Vagina (tissue), 2 donors: Measurements from ENCODE around the gene ADGRL2.

Experiments used
- POLR2A ChIP-seq, 2 donors: fragments of 450-650 bp; IDR thresholded peaks; one replicate each; pipeline ENCODE4 v1.6.1; 2017; ENCODE audit warnings: antibody characterized with exemption in 2 of 2, mild to moderate bottlenecking in 2 of 2, moderate library complexity in 2 of 2
- POLR2AphosphoS5 ChIP-seq, 2 donors: sonication (generic); formaldehyde crosslinking; IDR thresholded peaks; one replicate each; pipeline ENCODE4 v1.9.0; 2017; ENCODE audit warnings: antibody characterized with exemption in 2 of 2, mild to moderate bottlenecking in 2 of 2, low read depth in 1 of 2; ENCODE audit not compliant: insufficient read depth in 1 of 2
- TF ChIP-seq, protein P1 (sequence below), 3 experiments: fragments of 450-650 bp in 2 of 3; fragments of 200-600 bp in 1 of 3; sonication (generic) in 1 of 3; IDR thresholded peaks; one replicate each; pipeline ENCODE4 v1.5.1; 2017 to 2019; ENCODE audit warnings: antibody characterized with exemption in 3 of 3, mild to moderate bottlenecking in 2 of 3, moderate library complexity in 2 of 3

GRCh38 chr1:81840805-81841204 is 40.1 kb downstream of the ADGRL2 start:
- TF ChIP-seq, protein P1, sequence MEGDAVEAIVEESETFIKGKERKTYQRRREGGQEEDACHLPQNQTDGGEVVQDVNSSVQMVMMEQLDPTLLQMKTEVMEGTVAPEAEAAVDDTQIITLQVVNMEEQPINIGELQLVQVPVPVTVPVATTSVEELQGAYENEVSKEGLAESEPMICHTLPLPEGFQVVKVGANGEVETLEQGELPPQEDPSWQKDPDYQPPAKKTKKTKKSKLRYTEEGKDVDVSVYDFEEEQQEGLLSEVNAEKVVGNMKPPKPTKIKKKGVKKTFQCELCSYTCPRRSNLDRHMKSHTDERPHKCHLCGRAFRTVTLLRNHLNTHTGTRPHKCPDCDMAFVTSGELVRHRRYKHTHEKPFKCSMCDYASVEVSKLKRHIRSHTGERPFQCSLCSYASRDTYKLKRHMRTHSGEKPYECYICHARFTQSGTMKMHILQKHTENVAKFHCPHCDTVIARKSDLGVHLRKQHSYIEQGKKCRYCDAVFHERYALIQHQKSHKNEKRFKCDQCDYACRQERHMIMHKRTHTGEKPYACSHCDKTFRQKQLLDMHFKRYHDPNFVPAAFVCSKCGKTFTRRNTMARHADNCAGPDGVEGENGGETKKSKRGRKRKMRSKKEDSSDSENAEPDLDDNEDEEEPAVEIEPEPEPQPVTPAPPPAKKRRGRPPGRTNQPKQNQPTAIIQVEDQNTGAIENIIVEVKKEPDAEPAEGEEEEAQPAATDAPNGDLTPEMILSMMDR (IDR thresholded peaks at IDR 0.05): no peak
- TF ChIP-seq POLR2AphosphoS5 (IDR thresholded peaks at IDR 0.05; ENCODE audit: insufficient read depth in 1 of 2, low read depth in 1 of 2) (no peak), POLR2A (IDR thresholded peaks at IDR 0.05) (no peak)
